Ishikawa (cell line): ENCODE data around the gene ADAM11.

ENCODE experiments used
- FOXM1 ChIP-seq: IDR thresholded peaks from 2 replicates; pipeline ENCODE4 v1.6.1; 2012; ENCODE audit warnings: low read depth, borderline replicate concordance
- MAX ChIP-seq: IDR thresholded peaks from 2 replicates; pipeline ENCODE4 v1.6.1; 2012

GRCh38 chr17:44749076-44749979 is 9.5 kb upstream of the ADAM11 start:
- TF ChIP-seq MAX (no peak), FOXM1 (no peak)
